Prostate gland (tissue), 2 donors: ENCODE data around the gene TBKBP1.

Source experiments
- CTCF ChIP-seq, 4 experiments: fragments of 200-600 bp in 2 of 4; fragments of 450-650 bp in 2 of 4; sonication (generic) in 2 of 4; IDR thresholded peaks; 1 replicate in 3 of 4; 2 replicates in 1 of 4; pipeline ENCODE4 v1.5.1; 2016 to 2019; ENCODE audit warnings: antibody characterized with exemption in 4 of 4, mild to moderate bottlenecking in 2 of 4, moderate library complexity in 2 of 4
- POLR2AphosphoS5 ChIP-seq: sonication (generic); formaldehyde crosslinking; IDR thresholded peaks from one replicate; pipeline ENCODE4 v1.6.1; 2017; ENCODE audit warnings: antibody characterized with exemption

- TF ChIP-seq CTCF (IDR thresholded peaks at IDR 0.05) (no peak), POLR2AphosphoS5 (no peak)
Observed at GRCh38 chr17:47653442-47653841, 40.5 kb upstream of the TBKBP1 start.
